ENCODE results near the gene RAI14.

DNA sequence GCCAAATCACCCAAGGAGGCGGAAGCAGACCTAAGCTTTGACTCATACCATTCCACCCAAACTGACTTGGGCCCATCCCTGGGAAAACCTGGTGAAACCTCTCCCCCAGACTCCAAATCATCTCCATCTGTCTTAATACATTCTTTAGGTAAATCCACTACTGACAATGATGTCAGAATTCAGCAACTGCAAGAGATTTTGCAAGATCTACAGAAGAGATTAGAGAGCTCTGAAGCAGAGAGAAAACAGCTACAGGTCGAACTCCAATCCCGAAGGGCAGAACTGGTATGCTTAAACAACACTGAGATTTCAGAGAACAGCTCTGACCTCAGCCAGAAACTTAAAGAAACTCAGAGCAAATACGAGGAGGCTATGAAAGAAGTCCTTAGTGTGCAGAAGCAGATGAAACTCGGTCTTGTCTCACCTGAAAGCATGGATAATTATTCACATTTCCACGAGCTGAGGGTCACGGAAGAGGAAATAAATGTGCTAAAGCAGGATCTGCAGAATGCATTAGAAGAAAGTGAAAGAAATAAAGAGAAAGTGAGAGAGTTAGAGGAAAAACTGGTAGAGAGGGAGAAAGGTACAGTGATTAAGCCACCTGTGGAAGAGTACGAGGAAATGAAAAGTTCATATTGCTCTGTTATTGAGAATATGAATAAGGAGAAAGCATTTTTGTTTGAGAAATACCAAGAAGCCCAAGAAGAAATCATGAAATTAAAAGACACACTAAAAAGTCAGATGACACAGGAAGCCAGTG is 167.0 kb downstream of the RAI14 start:
- TF ChIP-seq, protein P1, sequence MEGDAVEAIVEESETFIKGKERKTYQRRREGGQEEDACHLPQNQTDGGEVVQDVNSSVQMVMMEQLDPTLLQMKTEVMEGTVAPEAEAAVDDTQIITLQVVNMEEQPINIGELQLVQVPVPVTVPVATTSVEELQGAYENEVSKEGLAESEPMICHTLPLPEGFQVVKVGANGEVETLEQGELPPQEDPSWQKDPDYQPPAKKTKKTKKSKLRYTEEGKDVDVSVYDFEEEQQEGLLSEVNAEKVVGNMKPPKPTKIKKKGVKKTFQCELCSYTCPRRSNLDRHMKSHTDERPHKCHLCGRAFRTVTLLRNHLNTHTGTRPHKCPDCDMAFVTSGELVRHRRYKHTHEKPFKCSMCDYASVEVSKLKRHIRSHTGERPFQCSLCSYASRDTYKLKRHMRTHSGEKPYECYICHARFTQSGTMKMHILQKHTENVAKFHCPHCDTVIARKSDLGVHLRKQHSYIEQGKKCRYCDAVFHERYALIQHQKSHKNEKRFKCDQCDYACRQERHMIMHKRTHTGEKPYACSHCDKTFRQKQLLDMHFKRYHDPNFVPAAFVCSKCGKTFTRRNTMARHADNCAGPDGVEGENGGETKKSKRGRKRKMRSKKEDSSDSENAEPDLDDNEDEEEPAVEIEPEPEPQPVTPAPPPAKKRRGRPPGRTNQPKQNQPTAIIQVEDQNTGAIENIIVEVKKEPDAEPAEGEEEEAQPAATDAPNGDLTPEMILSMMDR (IDR thresholded peaks at IDR 0.05) = no peak
- no peak for TF ChIP-seq POLR2A (IDR thresholded peaks at IDR 0.05)

All from lower leg skin (tissue), 3 donors.